ENCODE results near the gene EML4.
"Not testable (repeated sequence)": the region's sequence is repeated elsewhere in the genome, so short reads cannot be mapped to it uniquely, and the experiment has no call there.

Gene EML4

DNA sequence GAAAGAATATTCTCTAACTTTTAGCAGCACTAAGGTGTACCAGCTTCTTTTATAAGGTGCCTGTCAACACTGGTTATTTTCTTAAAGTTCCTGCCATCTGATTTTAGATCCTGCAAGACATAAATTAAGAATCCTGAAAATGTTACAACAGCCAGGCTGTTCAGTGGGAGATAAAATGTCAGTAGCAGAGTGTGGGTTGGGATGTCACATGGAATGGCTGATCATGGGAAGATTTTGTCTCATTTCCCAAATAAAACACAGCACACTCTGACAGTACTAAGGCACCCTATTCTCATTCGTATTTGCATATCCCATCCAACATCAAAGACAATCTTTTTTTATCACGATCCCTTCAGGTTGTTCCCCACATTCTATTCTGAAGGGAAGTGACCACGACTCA is 194.3 kb downstream of the EML4 start:
- no peak for DNase-seq

DNA sequence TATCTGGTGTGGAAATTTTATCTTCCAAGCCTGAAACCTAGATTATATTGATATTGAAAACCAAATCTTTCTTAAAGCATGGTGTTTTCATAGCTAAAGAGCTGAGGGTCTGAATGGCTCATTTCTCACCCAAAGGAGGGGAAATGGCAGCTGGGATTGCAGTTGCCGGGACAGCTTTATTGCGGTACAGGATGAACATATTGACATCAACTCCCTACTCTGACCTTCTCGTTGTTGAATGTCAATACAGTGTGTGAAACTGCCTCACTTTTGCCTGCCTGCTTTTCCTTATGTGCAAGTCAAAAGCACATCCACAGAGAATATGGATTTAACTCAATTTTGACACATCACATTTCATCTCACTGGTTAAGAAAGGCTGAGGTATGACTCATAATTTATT is 195.5 kb downstream of the EML4 start:
- DNase-seq, result no peak

DNA sequence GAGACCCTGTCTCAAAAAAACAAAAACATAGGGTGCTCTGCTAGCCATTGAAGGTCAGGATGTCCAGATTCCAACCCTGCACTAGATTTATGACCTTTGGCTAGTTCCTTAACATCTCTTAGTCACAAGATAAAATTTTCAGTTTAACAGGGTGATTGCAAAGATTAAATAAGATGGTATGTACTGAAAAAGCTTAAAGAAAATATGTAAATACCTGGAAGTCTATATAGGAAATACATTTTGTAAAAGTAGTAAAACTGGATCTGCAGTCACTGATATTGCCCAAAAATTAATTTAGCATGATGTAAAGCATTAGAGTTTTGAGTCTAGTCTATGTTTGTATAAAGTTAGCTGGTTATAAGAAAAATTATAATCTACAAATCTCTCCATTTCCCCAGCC is 197.3 kb downstream of the EML4 start:
- DNase-seq, result no peak

DNA sequence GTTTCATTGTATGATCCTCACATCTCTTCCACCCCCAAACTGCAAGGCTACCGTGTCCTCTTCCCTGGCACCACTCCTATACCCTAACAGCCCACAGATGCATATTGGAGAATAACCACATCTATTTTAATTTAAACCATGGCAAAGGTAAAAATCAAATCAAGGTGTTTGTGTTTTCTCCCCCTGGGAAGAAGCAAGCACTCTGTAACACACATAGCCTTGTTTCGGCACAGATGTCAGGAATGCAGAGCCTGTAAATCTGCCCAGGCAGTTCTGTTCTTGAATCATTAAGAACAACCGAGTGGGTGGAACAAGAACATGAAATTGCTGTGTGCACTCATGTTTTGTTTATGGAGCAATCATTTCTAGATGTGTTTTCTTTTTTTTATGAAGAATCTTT is 198.7 kb downstream of the EML4 start:
- no peak for DNase-seq

DNA sequence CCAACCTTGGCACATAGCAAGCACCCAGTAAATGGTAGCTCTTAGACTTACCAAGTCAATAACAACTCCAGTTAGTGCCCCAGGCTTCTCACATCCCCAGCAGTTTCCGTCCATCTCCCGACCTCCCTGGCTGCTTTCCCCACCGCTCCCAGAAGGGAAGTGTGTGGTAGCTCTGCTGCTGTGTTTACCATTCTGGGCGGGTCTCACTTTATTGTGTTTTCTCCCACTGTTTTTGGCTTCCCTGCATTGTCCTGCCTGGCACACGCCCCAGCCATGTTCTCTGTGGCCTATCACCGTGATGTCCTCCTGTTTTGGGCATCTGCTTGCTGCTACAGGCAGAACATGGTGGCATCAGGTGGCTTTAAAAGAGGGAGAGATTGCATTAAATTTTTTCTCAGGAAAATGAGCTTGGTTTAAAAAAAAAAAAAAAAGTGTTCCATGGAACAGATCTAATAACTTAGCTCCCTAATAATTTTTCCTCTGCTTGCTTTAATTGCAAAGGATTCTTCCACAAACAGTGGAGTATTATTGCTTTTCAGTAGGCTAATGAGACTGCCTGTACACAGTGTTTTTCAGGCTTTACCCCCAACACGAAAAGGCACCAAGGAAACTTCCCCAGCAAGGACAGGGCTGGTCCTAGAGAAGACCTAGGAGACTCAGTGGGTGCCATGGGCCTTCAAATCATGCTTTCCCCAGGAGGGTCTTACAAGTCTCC is 199.8 kb downstream of the EML4 start:
- no peak for DNase-seq

DNA sequence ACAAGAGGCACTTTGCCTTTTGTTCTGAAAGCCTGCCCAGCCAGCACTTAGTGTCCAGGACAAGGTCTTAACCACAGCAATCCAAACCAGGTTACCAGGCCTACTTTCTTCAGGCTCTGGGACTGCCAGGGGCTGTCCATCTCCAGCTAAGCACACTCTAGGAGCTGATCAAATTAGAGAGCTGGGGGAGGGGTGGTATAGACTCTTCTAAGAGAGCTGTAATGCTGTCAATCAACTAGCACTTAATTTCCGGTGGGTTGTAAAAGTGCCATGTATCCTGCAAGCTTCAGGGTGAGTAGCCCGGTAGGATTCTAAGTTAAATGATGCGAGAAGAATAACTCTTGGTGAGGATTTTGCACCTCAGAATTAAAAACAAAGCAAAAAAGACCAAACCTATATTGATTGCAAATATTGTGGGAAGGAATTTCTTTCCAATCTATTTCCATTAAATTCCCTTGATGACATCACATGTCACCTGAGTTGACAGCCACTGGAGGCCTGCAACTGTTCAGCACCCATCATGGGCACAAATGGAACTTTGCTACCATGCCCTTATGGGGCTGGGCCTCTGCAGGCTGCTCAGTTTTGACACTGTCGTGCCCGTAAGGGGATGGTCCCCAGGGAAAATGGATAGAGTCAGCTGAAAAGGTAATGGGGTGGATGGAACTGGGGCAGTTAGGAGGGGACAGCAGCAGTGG is 200.5 kb downstream of the EML4 start:
- no peak for DNase-seq

DNA sequence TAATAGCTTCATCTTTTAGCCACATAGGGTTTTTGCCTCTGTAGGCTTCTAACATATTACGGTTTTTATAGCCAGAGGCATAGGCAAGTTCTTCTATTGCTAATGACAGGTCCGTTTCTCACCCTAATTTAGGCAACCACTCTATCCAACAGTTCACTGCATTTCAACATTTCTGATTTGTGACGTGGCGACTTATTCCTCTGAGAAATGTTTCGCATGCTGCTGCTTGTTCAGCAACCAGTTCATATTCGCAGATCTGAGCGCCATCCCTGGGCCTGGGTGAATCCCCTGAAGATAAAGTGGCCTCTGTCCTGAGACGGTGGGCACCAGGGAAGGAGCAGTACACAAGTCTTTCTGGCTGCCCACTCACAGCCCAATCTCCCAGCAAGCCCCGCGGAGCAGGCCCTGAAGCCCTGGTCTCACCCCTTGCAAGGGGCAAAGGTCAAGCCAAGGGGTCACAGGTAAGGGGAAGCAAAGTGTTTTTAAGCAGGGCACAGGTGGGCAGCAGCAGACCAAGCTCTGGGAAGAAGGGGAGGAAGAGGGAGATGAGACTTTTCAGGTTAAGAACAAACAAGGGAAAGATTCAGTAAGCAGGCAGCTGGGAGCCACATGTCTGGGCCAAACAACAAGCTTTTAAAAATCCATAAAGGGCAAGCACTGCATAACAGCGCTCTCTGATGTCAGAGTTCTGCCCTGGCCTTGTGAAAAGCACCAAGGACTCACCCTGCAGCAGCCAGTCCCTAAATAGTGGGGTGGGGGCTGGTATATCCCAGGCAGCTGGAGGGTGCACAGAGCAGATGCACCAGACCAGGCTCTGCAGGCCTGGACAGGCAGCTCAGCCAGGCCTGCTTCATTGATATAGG is 202.7 kb downstream of the EML4 start:
- no peak for DNase-seq

DNA sequence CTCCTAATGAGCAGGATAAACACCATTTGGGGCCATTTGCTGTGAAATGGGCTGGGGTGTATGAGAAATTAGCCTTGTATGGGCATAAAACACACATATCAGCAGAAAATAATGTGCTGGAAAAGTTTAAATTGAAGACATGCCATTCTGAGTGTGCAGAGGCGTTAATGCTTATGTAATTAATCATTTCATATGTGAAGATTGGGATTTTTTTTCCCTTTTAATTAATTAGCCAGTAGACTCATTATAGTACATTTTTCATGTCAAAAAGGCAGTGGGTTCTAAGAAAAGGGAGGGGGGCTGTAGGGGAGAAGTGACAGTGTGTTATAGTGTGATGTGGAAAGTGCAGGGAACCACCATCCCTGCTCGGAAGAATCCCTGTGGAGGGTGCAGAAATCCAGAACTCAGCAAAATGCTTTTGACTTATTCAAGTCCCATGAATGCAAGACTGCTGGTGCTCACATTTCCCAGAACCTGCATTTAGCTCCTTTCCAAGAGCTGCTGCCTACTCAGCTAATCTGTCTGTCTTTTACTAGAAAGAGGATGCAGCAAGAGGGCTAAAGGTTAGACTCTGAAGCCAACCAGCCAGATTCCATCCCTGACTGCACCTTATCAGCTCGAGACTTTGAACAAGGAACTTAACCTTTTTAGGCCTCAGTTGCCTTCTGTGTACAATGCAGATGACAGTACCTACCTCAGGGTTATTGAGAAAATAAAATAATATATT is 203.5 kb downstream of the EML4 start:
- DNase-seq, result no peak

DNA sequence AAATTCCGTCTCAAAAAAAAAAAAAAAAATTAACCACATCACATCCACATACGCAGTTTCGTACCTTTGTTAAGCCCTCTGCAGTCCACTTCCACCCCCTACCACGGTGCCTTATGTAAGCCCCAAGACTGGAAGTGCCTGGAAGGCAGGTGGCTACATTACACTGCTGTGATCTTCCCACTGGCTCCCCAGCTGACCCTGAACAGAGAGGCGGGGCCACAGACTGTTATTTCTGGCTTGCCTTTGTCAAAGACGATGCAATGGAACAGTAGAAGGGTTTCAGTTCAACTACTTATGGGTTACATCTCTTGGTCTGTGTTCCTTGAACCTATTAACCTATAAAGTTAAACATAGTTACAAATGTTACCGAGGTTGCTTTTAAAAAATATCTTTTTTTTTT is 207.6 kb downstream of the EML4 start:
- DNase-seq, result no peak

DNA sequence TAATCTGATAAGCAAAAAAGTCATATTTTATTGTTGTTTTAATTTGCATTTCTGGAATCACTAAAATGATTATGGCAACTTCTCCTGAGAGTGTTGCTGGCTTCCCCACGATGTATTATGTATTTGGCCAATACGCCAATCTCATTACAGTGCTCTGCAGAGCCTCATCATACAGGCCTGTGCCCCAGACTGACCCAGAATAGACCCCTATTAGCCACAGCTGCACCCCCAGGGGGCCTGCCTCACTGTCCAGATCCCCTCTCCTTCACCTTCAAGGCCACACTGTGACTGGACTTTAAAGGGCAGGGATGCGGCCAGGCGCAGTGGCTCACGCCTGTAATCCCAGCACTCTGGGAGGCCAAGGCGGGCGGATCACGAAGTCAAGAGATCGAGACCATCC is 209.3 kb downstream of the EML4 start:
- no peak for DNase-seq

DNA sequence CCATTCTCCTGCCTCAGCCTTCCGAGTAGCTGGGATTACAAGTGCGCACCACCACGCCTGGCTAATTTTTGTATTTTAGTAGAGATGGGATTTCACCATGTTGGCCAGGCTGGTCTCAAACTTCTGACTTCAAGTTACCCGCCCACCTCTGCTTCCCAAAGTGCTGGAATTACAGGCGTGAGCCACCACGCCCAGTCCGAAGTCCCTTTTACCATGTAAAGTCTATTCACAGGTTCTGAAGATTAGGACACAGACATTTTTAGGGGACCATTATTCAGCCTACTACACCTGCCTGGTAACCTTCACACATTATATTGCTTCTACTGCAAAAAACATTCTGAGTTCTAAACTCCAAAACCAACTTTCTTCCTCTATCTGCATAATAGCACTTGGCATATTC is 210.9 kb downstream of the EML4 start:
- DNase-seq, result not testable (repeated sequence)

DNA sequence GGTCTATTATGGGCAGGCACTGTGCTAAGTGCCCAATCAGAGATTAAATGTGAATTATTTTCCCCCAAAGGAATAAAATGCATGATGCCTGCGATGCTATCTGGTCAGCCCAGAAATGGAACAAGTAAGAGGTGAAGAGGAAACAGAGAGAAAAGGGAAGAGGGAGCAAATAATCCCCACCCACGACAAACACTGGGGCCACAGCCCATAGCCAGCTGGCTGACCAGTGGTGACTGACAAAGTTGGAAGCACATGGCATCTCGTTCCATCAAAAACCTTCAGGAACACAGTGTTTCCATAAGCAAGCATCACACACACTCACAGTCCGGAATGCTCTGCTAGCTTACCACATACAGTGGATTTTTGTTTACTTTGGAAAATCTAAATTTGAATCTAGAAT is 213.0 kb downstream of the EML4 start:
- no peak for DNase-seq
